ELR (cell line): ENCODE data around the gene PTPRQ.
A peak's percentile ranks its signal among the peaks of the same experiment; 100 is the strongest.
"Not testable (repeated sequence)": the region's sequence is repeated elsewhere in the genome, so short reads cannot be mapped to it uniquely, and the experiment has no call there.

Source experiments
- DNase-seq: peaks from one replicate; pipeline ENCODE4 v3.0.0-alpha.2; 2015; ENCODE audit warnings: low read depth

Gene PTPRQ

GRCh38 chr12:80470403-80470802 is 26.4 kb downstream of the PTPRQ start:
- no peak for DNase-seq

GRCh38 chr12:80472236-80472635 is 28.2 kb downstream of the PTPRQ start:
- peak; percentile 3 for DNase-seq

GRCh38 chr12:80472911-80473500 is 29.0 kb downstream of the PTPRQ start:
- DNase-seq, result peak; percentile 85

- not testable (repeated sequence) for DNase-seq
Measured at GRCh38 chr12:80477521-80478145, 33.6 kb downstream of the PTPRQ start.

- no peak for DNase-seq
Measured at GRCh38 chr12:80484746-80485145, 40.7 kb downstream of the PTPRQ start.

GRCh38 chr12:80485222-80485987 is 41.4 kb downstream of the PTPRQ start:
- DNase-seq, result no peak

- DNase-seq, result no peak
Measured at GRCh38 chr12:80490329-80490728, 46.3 kb downstream of the PTPRQ start.

- no peak for DNase-seq
Measured at GRCh38 chr12:80491166-80491565, 47.1 kb downstream of the PTPRQ start.

GRCh38 chr12:80493466-80493865 is 49.4 kb downstream of the PTPRQ start:
- DNase-seq, result no peak

- no peak for DNase-seq
Measured at GRCh38 chr12:80494836-80495235, 50.8 kb downstream of the PTPRQ start.

GRCh38 chr12:80498059-80498728 is 54.2 kb downstream of the PTPRQ start:
- no peak for DNase-seq

- DNase-seq, result peak; percentile 52
Measured at GRCh38 chr12:80504389-80505163, 60.5 kb downstream of the PTPRQ start.

GRCh38 chr12:80509781-80510556 is 65.9 kb downstream of the PTPRQ start:
- peak; percentile 90 for DNase-seq

GRCh38 chr12:80512781-80513180 is 68.7 kb downstream of the PTPRQ start:
- no peak for DNase-seq

- DNase-seq, result no peak
Measured at GRCh38 chr12:80513211-80513610, 69.2 kb downstream of the PTPRQ start.

GRCh38 chr12:80517655-80518054 is 73.6 kb downstream of the PTPRQ start:
- no peak for DNase-seq

- no peak for DNase-seq
Measured at GRCh38 chr12:80531646-80532045, 87.6 kb downstream of the PTPRQ start.

GRCh38 chr12:80539029-80539428 is 95.0 kb downstream of the PTPRQ start:
- DNase-seq, result no peak

GRCh38 chr12:80549298-80549697 is 105.3 kb downstream of the PTPRQ start:
- no peak for DNase-seq

- peak; percentile 99 for DNase-seq
Measured at GRCh38 chr12:80551897-80552296, 107.9 kb downstream of the PTPRQ start.

GRCh38 chr12:80553316-80553715 is 109.3 kb downstream of the PTPRQ start:
- peak; percentile 95 for DNase-seq
